Measurements from ENCODE around the gene LRFN2.

The LRFN2 gene

GRCh38 chr6:40369891-40370290 lies 217.3 kb downstream of the LRFN2 start:
- no peak for DNase-seq

- DNase-seq, result no peak
Observed at GRCh38 chr6:40369042-40369441, 218.1 kb downstream of the LRFN2 start.

GRCh38 chr6:40362859-40363258 lies 224.3 kb downstream of the LRFN2 start:
- no peak for DNase-seq

- DNase-seq, result no peak
Observed at GRCh38 chr6:40359808-40360207, 227.4 kb downstream of the LRFN2 start.

- no peak for DNase-seq
Observed at GRCh38 chr6:40358473-40359460, 228.4 kb downstream of the LRFN2 start.

- no peak for DNase-seq
Observed at GRCh38 chr6:40356242-40356910, 230.8 kb downstream of the LRFN2 start.

- DNase-seq, result no peak
Observed at GRCh38 chr6:40355532-40355931, 231.6 kb downstream of the LRFN2 start.

GRCh38 chr6:40355066-40355465 lies 232.1 kb downstream of the LRFN2 start:
- no peak for DNase-seq

- no peak for DNase-seq
Observed at GRCh38 chr6:40353967-40354452, 233.2 kb downstream of the LRFN2 start.

GRCh38 chr6:40353197-40353966 lies 233.8 kb downstream of the LRFN2 start:
- no peak for DNase-seq

GRCh38 chr6:40352527-40353170 lies 234.5 kb downstream of the LRFN2 start:
- no peak for DNase-seq

- no peak for DNase-seq
Observed at GRCh38 chr6:40352006-40352405, 235.2 kb downstream of the LRFN2 start.

- DNase-seq, result no peak
Observed at GRCh38 chr6:40350747-40351217, 236.4 kb downstream of the LRFN2 start.

GRCh38 chr6:40349901-40350746 lies 237.0 kb downstream of the LRFN2 start:
- DNase-seq, result no peak

- DNase-seq, result no peak
Observed at GRCh38 chr6:40349123-40349900, 237.9 kb downstream of the LRFN2 start.

- DNase-seq, result no peak
Observed at GRCh38 chr6:40348591-40348990, 238.6 kb downstream of the LRFN2 start.

GRCh38 chr6:40347571-40348011 lies 239.6 kb downstream of the LRFN2 start:
- DNase-seq, result no peak

GRCh38 chr6:40346246-40346645 lies 240.9 kb downstream of the LRFN2 start:
- no peak for DNase-seq

- DNase-seq, result no peak
Observed at GRCh38 chr6:40344566-40345167, 242.5 kb downstream of the LRFN2 start.

All from GF-D8 (cell line).